Endothelial cell of hepatic sinusoid (primary cell): ENCODE results near the gene ATP6V1E1.
"Not testable (repeated sequence)": the region's sequence is repeated elsewhere in the genome, so short reads cannot be mapped to it uniquely, and the experiment has no call there.

Experiments used
- in situ Hi-C: cut with HindIII; loops from 2 replicates; pipeline ENCODE4 v1.10.0; 2017; ENCODE audit warnings: low sequenced_read_pairs

ATP6V1E1 gene

DNA sequence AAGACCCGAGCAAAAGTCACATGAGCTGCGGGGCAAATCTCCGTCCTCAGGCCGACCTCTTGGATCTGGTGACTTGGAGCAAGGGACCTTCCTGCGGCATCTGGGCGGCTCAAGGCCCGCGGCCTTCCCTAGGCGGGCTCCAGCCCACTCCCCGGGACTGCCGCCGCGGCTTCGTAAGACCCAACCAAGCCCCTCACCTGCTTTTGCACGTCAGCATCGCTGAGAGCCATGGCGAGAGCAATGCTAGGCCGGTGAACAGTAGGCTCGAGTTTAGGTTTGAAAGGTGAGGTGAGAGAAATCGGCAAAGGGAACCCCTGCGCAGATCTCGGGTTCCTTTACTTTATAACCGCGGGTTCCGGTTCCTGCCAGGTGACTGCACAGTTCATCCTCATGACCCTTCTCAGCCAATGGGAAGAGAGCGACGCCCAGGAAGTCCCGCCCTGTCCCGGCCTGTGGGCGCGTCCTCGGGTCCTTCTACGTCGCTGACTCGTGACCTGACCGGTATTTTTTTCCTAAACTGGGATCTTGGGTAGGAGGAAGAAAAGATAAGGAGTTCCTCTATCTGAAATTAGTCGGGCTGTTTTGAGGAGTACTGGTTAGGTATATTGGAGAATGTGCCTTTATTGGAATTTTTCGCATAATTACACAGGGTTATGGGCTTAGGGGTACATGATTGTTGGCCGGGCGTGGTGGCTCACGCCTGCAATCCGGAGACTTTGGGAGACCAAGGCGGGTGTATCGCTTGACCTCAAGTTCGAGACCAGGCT, at the start of gene ATP6V1E1:
ATP6V1E1 (minus strand) TSS at position 344 of the 767 bp plus-strand sequence; CDS start at position 230, 114 bp downstream.
- in situ Hi-C loops: no loop called here

DNA sequence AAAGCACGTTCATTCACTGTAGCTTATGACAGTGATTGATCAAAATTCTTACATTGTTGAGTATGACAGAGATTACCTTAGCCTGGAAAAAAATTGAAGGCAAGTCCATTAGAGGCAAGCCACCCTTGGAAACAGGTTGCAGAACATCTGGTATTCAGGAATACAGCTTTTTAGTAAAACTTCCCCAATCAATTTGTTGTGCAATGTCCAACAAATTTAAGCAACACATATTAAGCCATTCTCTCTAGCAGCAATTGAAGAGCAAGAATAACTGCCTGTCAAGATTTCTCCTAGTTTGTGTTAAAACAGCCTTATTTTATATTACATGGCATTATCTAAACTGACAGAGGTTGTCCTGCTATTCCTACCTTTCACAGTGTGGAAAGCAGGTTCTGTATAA, 47.0 kb upstream of the ATP6V1E1 start:
- in situ Hi-C loops: loop anchor here (5.0 kb wide), 2 partner anchors 43 to 52 kb away; no protein-coding TSS in a partner anchor

DNA sequence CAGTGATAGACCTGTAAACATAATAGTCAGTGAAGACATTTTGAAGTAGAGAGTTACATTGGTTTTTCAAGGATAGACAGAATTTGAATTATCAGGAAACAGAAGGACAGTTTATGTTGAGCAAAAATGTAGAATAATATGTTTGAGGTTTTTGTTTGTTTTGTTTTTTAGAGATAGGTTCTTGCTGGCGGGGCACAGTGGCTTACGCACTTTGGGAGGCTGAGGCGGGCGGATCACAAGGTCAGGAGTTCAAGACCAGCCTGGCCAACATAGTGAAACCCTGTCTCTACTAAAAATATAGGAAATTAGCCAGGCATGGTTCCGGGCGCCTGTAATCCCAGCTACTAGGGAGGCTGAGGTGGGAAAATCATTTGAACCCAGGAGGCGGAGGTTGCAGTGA, 45.6 kb upstream of the ATP6V1E1 start:
- in situ Hi-C loops: no loop called here

GRCh38 chr22:17672417-17672991, 44.0 kb upstream of the ATP6V1E1 start:
- in situ Hi-C loops: no loop called here

DNA sequence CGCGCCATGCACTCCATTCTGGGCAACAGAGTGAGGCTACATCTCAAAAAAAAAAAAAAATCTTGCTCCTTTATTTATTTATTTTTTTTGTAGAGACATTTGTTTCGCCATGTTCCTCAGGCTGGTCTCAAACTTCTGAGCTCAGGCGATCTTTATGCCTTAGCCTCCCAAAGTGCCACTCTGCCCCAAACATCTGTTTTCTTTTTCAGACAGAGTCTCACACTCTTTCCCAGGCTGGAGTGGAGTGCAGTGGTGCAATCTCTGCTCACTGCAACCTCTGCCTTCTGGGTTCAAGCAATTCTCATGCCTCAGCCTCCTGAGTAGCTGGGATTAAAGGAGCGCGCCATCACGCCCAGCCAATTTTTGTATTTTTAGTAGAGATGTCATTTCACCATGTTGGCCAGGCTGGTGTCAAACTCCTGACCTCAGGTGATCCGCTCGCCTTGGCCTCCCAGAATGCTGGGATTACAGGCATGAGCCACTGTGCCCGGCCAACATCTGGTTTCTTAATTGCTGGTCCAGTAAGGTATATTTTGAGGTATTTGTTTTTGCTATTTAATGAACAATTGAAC, 43.1 kb upstream of the ATP6V1E1 start:
- in situ Hi-C loops: not testable (repeated sequence)

- in situ Hi-C loops: no loop called here
Measured at GRCh38 chr22:17665854-17666253, 37.3 kb upstream of the ATP6V1E1 start.

GRCh38 chr22:17665248-17665647, 36.7 kb upstream of the ATP6V1E1 start:
- in situ Hi-C loops: no loop called here

- in situ Hi-C loops: no loop called here
Measured at GRCh38 chr22:17664414-17665055, 36.0 kb upstream of the ATP6V1E1 start.

GRCh38 chr22:17656870-17657395, 28.4 kb upstream of the ATP6V1E1 start:
- in situ Hi-C loops: no loop called here

DNA sequence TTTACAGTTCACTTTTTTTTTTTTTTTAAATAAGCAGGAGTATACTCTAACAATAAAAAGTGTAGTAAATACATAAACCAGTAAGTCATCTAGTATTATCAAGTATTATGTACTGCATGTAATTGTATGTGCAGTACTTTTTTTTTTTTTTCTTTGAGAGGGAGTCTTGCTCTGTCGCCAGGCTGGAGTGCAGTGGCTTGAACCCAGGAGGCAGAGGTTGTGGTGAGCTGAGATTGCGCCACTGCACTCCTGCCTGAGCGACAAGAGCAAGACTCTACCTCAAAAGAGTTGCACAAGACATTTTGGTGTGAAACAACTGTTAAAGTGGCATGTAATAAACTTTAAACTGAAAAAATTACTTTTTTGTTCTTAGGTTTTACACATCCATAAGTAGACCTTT, 26.7 kb upstream of the ATP6V1E1 start:
- in situ Hi-C loops: no loop called here

DNA sequence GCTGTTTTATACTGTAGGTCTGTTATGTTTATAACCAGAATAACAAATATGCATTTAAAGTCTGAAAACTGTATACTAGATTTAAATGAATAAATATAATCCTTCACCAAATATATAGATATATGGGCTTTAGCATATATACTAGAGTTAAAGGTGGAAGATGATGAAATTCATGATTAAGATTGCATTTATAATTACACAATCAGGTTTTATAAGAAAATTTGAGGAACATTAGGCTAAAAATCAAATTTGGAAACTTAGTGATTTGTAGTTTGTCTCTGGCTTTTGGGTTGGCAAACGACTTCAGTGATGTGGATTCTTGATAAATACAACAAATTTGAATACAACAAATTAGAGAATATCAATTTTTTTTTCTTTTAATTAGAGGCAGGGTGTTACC, 20.0 kb upstream of the ATP6V1E1 start:
- in situ Hi-C loops: loop anchor here (5.0 kb wide), 1 partner anchor 74 kb away; no protein-coding TSS in a partner anchor

DNA sequence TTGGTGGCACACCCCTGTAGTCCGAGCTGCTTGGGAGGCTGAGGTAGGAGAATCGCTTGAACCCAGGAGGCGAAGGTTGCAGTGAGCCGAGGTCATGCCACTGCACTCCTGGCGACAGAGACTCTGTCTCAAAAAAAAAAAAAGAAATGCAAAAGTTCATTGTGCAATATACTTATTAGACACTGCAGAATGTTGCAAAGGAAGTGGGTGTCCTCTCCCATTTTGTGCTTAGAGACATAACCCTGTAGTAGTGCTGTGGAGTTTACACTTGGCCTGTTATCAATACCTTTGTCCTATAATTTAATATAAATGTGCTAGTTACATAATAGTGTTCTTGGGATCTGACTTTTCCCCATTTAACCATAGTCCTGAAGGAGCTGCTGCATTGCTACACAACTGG, 19.4 kb upstream of the ATP6V1E1 start:
- in situ Hi-C loops: loop anchor here (5.0 kb wide), 1 partner anchor 74 kb away; no protein-coding TSS in a partner anchor

- in situ Hi-C loops: loop anchor here (5.0 kb wide), 1 partner anchor 75 kb away; no protein-coding TSS in a partner anchor
Measured at GRCh38 chr22:17647452-17647851, 18.9 kb upstream of the ATP6V1E1 start.

DNA sequence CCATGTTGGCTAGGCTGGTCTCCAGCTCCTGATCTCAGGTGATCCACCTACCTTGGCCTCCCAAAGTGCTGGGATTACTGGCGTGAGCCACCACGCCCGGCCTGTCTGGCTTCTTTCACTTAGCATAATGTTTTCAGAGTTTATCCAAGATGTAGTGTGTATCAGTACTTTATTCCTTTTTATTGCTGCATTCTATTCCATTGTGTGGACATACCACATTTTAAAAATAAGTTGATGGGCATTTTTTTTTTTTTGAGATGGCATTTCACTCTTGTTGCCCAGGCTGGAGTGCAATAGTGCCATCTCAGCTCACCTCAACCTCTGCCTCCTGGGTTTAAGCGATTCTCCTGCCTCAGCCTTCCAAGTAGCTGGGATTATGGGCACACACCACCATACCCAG, 13.8 kb upstream of the ATP6V1E1 start:
- in situ Hi-C loops: not testable (repeated sequence)

DNA sequence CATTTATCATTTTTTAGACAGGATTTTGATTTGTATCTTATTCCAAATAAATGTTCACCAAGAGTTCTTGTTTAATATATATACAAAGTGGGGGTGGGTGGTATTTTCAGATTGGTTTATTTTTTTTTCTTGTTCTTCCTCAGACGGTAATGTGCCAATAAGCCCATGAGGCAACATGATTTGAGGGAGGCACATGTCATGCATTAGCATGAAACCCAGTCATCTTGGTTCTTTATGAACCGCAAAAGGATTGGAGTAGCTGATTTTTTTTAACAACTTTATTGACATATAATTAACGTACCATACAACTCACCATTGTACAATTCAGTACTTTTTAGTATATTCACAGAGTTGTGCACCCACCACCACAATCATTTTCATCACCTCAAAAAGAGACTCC, 12.7 kb upstream of the ATP6V1E1 start:
- in situ Hi-C loops: no loop called here

- in situ Hi-C loops: no loop called here
Measured at GRCh38 chr22:17639247-17639741, 10.7 kb upstream of the ATP6V1E1 start.

- in situ Hi-C loops: no loop called here
Measured at GRCh38 chr22:17638432-17639246, 10.1 kb upstream of the ATP6V1E1 start, which contains the start of gene BCL2L13. BCL2L13 (plus strand) TSS chr22:17638757; CDS start chr22:17655712, 16,955 bp downstream.

- in situ Hi-C loops: no loop called here
Measured at GRCh38 chr22:17638182-17638431, 9.6 kb upstream of the ATP6V1E1 start.

DNA sequence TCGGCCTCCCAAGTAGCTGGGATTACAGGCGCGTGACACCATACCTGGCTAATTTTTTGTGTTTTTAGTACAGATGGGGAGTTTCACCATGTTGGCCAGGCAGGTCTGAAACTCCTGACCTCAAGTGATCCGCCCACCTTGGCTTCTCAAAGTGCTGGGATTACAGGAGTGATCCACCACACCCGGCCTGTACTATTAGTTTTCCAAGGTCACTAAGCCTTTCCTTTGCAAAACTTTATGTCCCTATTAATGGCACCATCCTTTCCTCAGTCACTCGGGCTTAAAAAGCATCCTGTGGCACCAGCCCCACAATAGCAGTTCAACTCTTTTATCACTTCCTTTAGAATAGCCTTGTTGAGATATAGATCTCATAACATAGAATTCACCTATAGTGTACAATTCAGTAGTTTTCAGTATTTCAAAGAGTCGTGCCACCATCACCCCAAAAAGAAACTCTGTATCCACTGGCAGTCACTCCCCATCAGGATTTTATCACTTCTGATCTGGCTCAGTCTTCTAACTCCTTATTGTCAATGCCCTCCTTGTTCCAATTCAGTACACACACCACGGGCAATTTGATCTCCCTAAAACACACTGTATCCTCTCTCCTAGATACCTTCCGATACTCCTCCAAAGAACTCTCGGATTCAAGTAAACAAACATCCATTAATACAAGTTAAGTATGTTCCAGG, 9.1 kb upstream of the ATP6V1E1 start:
- in situ Hi-C loops: no loop called here

DNA sequence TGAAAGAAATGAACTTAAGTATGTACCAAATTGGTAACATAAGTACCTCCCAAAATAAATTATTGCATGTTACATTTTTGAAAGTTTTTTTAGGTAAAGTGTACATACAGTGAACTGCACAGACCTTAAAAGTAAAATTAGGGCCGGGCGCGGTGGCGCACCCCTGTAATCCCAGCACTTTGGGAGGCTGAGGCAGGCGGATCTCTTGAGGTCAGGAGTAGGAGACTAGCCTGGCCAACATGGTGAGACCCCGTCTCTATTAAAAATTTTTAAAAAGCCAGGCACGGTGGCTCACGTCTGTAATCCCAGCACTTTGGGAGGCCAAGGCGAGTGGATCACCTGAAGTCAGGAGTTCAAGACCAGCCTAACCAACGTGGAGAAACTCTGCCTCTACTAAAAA, 8.3 kb upstream of the ATP6V1E1 start:
- in situ Hi-C loops: not testable (repeated sequence)
